Activated CD8-positive, alpha-beta memory T cell treated with anti-CD3 and anti-CD28 coated beads, Interleukin-2, amount 50 U/mL, for 4 hours (primary cell): ENCODE measurements around the gene DNAH7.
"Not testable (repeated sequence)": the region's sequence is repeated elsewhere in the genome, so short reads cannot be mapped to it uniquely, and the experiment has no call there.

Experiments
- DNase-seq: peaks from one replicate; pipeline ENCODE4 v3.0.0-alpha.2; 2020

The DNAH7 gene

DNA sequence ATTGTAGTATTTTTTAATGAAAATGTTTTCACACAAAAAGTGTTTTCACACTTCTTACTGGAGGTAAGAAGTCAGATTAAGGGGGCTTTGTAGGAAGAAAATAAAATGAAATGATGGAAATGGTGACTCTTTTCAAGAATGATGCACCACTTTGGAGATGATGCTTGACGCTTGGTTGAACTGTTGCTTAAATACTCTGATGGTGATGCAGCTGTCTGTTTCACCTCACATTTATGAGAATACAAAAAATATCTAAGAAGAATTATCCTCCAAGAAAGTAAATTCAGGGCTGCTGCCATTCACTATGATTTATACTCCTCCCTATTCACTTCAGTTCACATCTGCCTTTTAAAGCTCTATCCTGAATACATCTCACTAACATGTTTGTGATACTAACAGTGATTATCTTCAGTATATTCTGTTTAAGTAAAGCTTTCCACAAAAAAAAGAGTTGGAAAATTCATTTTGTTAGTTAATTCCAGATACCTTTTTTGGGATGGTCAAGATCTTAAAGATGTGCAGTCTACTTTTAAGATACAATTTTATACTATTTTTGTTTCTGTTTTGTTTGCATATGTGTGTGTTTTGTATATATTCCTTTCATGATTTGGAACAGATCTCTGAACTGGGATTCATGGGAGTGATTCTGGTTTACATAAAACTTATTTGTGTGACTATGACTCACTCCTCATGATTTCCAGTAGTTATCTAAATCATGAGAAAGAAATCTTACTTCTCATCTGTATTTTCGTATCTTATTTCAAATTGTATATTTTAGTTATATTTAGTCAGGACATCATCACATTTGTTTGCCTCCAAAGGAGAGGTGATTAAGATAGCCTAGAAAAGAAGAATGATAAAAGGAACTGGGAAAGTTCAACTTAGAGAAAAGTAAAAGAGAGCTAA is 358.5 kb downstream of the DNAH7 start:
- no peak for DNase-seq

DNA sequence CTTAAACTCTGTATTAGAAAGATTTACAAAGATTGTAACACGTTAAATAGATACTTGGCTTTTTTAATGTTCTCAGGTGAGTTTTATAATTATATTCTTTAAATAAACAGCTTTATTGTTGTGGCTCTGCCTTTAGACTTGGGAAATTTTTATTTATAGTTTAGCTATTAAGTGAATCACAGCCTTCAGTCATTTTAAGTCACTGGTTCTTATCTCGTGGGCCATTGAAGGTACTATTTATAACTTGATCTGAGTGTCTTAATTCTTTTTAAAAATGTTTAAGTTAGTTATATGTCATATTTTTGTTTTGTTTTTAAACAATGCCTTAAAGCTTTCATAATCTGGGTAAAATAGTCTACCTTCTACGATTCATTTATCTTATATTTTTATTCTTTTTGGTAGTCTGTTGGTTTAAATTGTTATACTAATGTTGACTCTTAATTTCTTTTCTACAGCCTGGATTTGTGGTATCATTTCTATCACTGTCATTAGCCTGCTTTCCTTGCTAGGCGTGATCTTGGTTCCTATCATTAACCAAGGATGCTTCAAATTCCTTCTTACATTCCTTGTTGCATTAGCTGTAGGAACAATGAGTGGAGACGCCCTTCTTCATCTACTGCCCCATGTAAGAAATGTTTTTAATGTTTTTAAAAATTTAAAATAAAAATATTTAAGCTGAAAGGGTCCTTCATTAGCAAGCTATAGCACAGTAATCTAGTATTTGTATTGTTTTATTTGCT is 362.3 kb downstream of the DNAH7 start:
- no peak for DNase-seq

DNA sequence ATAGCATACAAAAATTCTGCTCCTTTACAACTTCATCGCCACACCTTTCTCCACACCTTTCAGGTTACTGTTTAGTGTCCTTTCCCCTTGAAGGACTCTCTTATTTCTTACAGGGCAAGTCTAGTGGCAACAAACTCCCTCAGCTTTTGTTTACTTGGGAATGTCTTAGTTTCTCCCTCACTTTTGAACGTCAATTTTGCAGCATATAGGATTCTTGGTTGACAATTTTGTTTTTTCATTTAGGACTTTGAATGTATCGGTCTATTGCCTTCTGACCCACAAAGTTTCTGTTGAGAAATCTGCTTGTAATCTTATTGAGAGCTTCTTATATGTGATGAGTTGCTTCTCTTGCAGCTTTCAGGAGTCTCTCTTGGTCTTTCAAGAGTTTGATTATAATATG is 368.2 kb downstream of the DNAH7 start:
- no peak for DNase-seq

DNA sequence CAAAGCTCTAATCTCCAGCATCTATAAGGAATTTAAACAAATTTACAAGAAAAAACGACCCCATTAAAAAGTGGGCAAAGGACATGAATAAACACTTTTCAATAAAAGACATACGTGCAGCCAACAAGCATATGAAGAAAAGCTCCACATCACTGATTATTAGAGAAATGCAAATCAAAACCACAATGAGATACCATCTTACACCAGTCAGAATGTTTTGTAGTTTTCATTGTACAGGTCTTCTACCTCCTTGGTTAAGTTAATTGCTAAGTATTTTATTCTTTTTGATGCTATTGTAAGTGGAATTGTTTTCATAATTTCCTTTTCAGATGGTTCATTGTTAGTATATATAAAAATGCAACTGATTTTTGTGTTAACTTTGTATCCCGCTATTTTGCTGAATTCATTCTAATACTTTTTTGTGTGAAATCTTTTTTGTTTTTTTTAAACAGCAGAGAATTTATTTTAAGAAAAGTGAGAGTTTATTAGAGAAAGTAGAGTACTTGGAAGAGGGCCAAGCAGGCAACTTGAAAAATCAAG is 370.9 kb downstream of the DNAH7 start:
- no peak for DNase-seq

DNA sequence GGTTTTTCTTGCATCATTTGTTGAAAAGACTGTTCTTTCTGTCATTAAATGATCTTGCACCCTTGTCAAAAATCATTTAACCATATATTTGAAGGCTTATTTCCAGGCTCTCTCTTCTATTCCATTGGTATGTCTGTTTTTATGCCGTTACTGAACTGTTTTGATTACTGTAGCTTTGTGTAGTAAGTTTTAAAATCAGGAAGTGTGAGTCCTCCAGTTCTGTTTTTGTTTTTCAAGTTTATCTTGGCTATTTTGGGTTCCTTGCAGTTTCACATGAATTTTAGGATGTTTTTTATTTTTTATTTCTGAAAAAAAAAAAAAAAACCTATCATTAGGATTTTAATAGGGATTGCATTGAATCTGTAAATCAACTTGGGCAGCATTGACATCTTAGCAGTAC is 372.6 kb downstream of the DNAH7 start:
- DNase-seq = no peak

DNA sequence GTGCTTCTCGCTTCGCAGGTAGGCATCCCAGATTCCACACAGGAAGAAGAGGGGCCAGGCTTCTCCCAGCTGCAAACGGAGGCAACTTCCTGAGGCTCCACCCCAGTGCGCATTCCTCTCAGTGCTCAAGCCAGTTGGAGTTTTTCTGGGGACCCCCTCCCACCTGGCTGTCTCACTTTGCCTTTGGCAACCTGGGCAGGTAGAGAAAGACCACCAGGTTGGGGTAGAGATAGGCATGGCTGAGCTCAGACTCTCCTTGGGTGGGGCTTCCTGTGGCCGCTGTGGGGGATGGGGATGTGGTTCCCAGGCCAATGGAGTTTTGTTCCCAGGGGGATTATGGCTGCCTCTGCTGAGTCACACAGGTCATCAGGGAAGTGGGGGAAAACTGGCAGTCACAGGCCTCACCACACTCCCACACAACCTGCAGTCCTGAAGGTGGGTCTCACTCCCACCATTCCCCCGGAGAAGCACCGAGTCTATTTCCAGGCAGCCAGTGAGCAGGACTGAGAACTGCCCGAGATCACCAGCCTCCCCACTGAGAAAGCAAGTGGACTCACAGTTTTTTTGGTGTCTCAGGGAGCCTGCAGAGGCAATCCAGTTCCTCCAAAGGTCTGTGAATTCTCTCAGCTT is 373.5 kb downstream of the DNAH7 start:
- DNase-seq = no peak

DNA sequence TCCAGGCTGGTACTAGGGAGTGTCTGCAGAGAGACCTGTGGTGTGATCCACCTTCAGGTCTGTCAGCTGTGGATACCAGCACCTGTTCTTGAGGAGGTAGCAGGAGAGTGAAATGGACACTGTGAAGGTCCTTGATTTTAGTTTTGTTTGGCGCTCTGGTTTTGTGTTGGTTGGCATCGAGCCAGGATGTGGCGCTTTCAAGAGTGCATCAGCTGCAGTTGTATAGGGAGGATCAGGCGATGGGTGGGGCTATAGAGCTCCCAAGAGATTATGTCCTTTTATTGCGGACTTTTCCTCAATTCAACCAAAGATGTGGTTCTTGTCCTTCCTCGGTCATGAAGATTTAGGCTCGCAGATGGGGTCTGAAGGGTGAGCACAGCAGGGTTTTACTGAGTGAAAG is 374.1 kb downstream of the DNAH7 start:
- no peak for DNase-seq

DNA sequence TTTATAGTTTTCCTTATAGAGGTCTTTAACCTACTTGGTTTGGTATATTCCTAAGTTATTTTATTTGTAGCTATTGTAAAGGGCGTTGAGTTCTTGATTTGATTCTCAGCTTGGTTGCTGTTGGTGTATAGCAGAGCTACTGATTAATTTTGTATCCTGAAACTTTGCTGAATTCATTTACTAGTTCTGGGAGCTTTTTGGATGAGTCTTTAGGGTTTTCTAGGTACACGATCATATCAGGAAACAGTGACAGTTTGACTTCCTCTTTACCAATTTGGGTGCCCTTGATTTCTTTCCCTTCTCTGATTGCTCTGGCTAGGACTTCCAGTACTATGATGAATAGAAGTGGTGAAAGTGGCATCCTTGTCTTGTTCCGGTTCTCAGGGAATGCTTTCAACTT is 376.1 kb downstream of the DNAH7 start:
- not testable (repeated sequence) for DNase-seq
